Vagina (tissue), 2 donors: ENCODE data around the gene PPFIBP1. TPM values are rescaled to one million over a fixed set of nuclear protein-coding genes. Genes with fewer than 3 reads are reported as not detected.

ENCODE experiments used
- DNase-seq, 2 donors: peaks; one replicate each; pipeline ENCODE4 v3.0.0-alpha.2; 2017; ENCODE audit errors: extremely low spot score in 2 of 2
- H3K27ac ChIP-seq: fragments of 200-600 bp; sonication (generic); one replicate; pipeline ENCODE4 v1.5.1; 2019
- H3K27me3 ChIP-seq: fragments of 200-600 bp; sonication (generic); one replicate; pipeline ENCODE4 v1.5.1; 2019
- H3K36me3 ChIP-seq, 2 donors: fragments of 200-600 bp; sonication (generic); one replicate each; pipeline ENCODE4 v1.5.1; 2017 to 2019
- H3K4me1 ChIP-seq: fragments of 200-600 bp; sonication (generic); one replicate; pipeline ENCODE4 v1.5.1; 2019
- H3K4me3 ChIP-seq, 2 donors: fragments of 200-600 bp; sonication (generic); 1 replicate in 1 of 2; 2 replicates in 1 of 2; pipeline ENCODE4 v1.5.1; 2016 to 2019
- H3K9me3 ChIP-seq: fragments of 200-600 bp; sonication (generic); one replicate; pipeline ENCODE4 v1.5.1; 2019
- CTCF ChIP-seq, 3 experiments: fragments of 450-650 bp in 2 of 3; fragments of 200-600 bp in 1 of 3; sonication (generic) in 1 of 3; IDR thresholded peaks; one replicate each; pipeline ENCODE4 v1.5.1; 2017 to 2019; ENCODE audit warnings: antibody characterized with exemption in 3 of 3, mild to moderate bottlenecking in 2 of 3, moderate library complexity in 2 of 3
- POLR2A ChIP-seq, 2 donors: fragments of 450-650 bp; IDR thresholded peaks; one replicate each; pipeline ENCODE4 v1.6.1; 2017; ENCODE audit warnings: antibody characterized with exemption in 2 of 2, mild to moderate bottlenecking in 2 of 2, moderate library complexity in 2 of 2
- POLR2AphosphoS5 ChIP-seq, 2 donors: sonication (generic); formaldehyde crosslinking; IDR thresholded peaks; one replicate each; pipeline ENCODE4 v1.9.0; 2017; ENCODE audit warnings: antibody characterized with exemption in 2 of 2, mild to moderate bottlenecking in 2 of 2, low read depth in 1 of 2; ENCODE audit not compliant: insufficient read depth in 1 of 2
- intact Hi-C: fragments of 100-400 bp; cut with DNase I; formaldehyde crosslinking; loops from one replicate; pipeline ENCODE4 v1.15.1; 2023
- total RNA-seq: library from RNA; depleted of rRNA; stranded (reverse); fragments of >200 nt; gene quantifications from one replicate; pipeline ENCODE4 v1.2.3, GENCODE V29; 2016

Gene PPFIBP1
- total RNA-seq, 1 donor from 2014 or later = 101 TPM

GRCh38 chr12:27486961-27487360, 37.0 kb upstream of the PPFIBP1 start:
- Histone ChIP-seq H3K9me3 (no peaks in the 10 kb centered on the region), H3K4me3 (no peak overlapping the region), H3K27me3 (no peaks in the 10 kb centered on the region), H3K36me3 (no peaks in the 10 kb centered on the region), H3K27ac (no peak overlapping the region), H3K4me1 (no peaks in the 10 kb centered on the region)
- TF ChIP-seq CTCF (IDR thresholded peaks at IDR 0.05) (no peak), POLR2A (IDR thresholded peaks at IDR 0.05) (no peak), POLR2AphosphoS5 (IDR thresholded peaks at IDR 0.05; ENCODE audit: insufficient read depth in 1 of 2, low read depth in 1 of 2) (no peak)
- no peak for DNase-seq
- intact Hi-C loops = no loop called here

- intact Hi-C loops = no loop called here
- Histone ChIP-seq H3K9me3 (no peaks in the 10 kb centered on the region), H3K4me3 (no peak overlapping the region), H3K36me3 (no peaks in the 10 kb centered on the region), H3K4me1 (no peaks in the 10 kb centered on the region), H3K27me3 (no peaks in the 10 kb centered on the region), H3K27ac (no peak overlapping the region)
- DNase-seq = no peak
- TF ChIP-seq POLR2AphosphoS5 (IDR thresholded peaks at IDR 0.05; ENCODE audit: insufficient read depth in 1 of 2, low read depth in 1 of 2) = no peak
- no peak for TF ChIP-seq CTCF (IDR thresholded peaks at IDR 0.05)
- no peak for TF ChIP-seq POLR2A (IDR thresholded peaks at IDR 0.05)
These were observed 35.5 kb upstream of the PPFIBP1 start for GRCh38 chr12:27488479-27488878.

- no peaks in the 10 kb centered on the region for H3K4me1 ChIP-seq
- DNase-seq = no peak
- TF ChIP-seq CTCF (IDR thresholded peaks at IDR 0.05) (no peak), POLR2AphosphoS5 (IDR thresholded peaks at IDR 0.05; ENCODE audit: insufficient read depth in 1 of 2, low read depth in 1 of 2) (no peak), POLR2A (IDR thresholded peaks at IDR 0.05) (no peak)
- H3K4me3 ChIP-seq = no peak overlapping the region
- no peaks in the 10 kb centered on the region for H3K36me3 ChIP-seq
- no peaks in the 10 kb centered on the region for H3K27me3 ChIP-seq
- no peak overlapping the region for H3K27ac ChIP-seq
- H3K9me3 ChIP-seq = no peaks in the 10 kb centered on the region
- intact Hi-C loops = no loop called here
These were observed 32.8 kb upstream of the PPFIBP1 start for GRCh38 chr12:27491226-27491625.

GRCh38 chr12:27493260-27493940, 30.6 kb upstream of the PPFIBP1 start:
- Histone ChIP-seq H3K27me3 (no peaks in the 10 kb centered on the region), H3K36me3 (no peaks in the 10 kb centered on the region), H3K27ac (no peak overlapping the region), H3K4me3 (no peak overlapping the region), H3K9me3 (no peaks in the 10 kb centered on the region), H3K4me1 (no peaks in the 10 kb centered on the region)
- TF ChIP-seq POLR2AphosphoS5 (IDR thresholded peaks at IDR 0.05; ENCODE audit: insufficient read depth in 1 of 2, low read depth in 1 of 2) (no peak), CTCF (IDR thresholded peaks at IDR 0.05) (no peak)
- intact Hi-C loops = no loop called here
- DNase-seq = no peak

GRCh38 chr12:27497446-27497845, 26.6 kb upstream of the PPFIBP1 start:
- Histone ChIP-seq H3K9me3 (no peaks in the 10 kb centered on the region), H3K27ac (no peak overlapping the region), H3K36me3 (no peaks in the 10 kb centered on the region), H3K4me3 (no peak overlapping the region), H3K27me3 (no peaks in the 10 kb centered on the region), H3K4me1 (no peaks in the 10 kb centered on the region)
- intact Hi-C loops = no loop called here
- no peak for DNase-seq
- no peak for TF ChIP-seq POLR2A (IDR thresholded peaks at IDR 0.05)
- no peak for TF ChIP-seq CTCF (IDR thresholded peaks at IDR 0.05)
- no peak for TF ChIP-seq POLR2AphosphoS5 (IDR thresholded peaks at IDR 0.05; ENCODE audit: insufficient read depth in 1 of 2, low read depth in 1 of 2)
